ENCODE measurements around the gene METTL13.

METTL13 gene

DNA sequence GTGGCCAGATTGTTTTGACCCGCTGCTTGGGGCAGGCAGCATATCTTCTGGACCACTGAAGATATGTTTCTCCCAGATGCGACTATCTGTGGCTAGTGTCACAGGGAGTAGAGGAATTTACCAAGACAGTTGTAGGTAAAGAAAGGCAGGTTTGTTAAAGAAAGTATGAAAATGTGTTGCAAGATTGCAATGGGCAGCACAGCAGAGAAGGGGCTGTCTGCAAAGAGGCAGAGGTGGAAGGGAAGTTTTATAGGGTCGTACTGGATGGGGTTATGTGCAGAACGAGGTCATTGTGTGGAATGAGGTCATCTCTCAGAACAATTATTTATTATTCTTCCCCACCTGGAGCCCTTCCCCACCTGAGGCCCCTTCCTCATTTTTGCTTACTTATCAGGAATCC is 24.6 kb upstream of the METTL13 start:
- no peak for TF ChIP-seq ZNF664 (tag by site-specific recombination; IDR thresholded peaks at IDR 0.05)
- TF ChIP-seq SETDB1 (IDR thresholded peaks at IDR 0.05; ENCODE audit: insufficient read length, low read length): peak; percentile 84
- TF ChIP-seq, protein P1, sequence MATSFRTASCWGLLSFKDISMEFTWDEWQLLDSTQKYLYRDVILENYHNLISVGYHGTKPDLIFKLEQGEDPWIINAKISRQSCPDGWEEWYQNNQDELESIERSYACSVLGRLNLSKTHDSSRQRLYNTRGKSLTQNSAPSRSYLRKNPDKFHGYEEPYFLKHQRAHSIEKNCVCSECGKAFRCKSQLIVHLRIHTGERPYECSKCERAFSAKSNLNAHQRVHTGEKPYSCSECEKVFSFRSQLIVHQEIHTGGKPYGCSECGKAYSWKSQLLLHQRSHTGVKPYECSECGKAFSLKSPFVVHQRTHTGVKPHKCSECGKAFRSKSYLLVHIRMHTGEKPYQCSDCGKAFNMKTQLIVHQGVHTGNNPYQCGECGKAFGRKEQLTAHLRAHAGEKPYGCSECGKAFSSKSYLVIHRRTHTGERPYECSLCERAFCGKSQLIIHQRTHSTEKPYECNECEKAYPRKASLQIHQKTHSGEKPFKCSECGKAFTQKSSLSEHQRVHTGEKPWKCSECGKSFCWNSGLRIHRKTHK (tag by site-specific recombination; IDR thresholded peaks at IDR 0.05): no peak
- H3K27ac ChIP-seq (ENCODE audit: extremely low read depth, low read depth, low read length): no peak overlapping the region
- no peaks in the 10 kb centered on the region for H3K36me3 ChIP-seq (ENCODE audit: control insufficient read depth in 2 of 2, insufficient read depth in 1 of 2, low read length in 2 of 2)
- ChIA-PET POLR2A (no interaction called here), CTCF (no interaction called here)
- H3K4me3 ChIP-seq (ENCODE audit: low read depth, low read length): no peak overlapping the region
- no peaks in the 10 kb centered on the region for H3K4me1 ChIP-seq (ENCODE audit: control insufficient read depth, insufficient read depth, low read length)
- no peaks in the 10 kb centered on the region for H3K9me3 ChIP-seq (ENCODE audit: control insufficient read depth, insufficient read depth, low read depth, low read length)

DNA sequence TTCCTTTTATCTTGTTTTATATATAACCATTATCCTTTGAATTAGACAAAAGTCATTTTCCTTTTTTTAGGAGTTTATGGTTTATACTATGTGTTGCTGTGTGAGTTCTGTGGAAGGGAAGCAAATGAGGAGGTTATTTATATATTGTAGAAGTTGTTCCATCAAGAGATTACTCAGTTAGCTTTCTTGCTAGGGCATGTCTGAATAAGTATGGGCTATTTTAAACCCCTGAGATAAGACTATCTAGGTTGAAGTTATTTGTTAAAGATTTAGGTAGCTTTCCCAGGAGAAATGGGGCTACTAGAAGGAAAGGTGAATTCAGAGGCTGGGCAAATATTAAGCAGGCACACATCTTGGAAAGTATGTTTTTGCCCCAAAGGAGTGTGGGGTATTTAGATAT is 23.4 kb upstream of the METTL13 start:
- no peak overlapping the region for H3K4me3 ChIP-seq (ENCODE audit: low read depth, low read length)
- CTCF ChIA-PET: interaction anchor here (1.0 kb wide), 1 partner anchor 291 kb away, joined by 3 read pairs; no protein-coding TSS in a partner anchor
- POLR2A ChIA-PET: no interaction called here
- H3K9me3 ChIP-seq (ENCODE audit: control insufficient read depth, insufficient read depth, low read depth, low read length): no peaks in the 10 kb centered on the region
- TF ChIP-seq ZNF785 (tag by site-specific recombination; IDR thresholded peaks at IDR 0.05): no peak
- no peak for TF ChIP-seq ZNF354C (tag by site-specific recombination; IDR thresholded peaks at IDR 0.05; ENCODE audit: borderline replicate concordance, low read depth)
- TF ChIP-seq, protein P2, sequence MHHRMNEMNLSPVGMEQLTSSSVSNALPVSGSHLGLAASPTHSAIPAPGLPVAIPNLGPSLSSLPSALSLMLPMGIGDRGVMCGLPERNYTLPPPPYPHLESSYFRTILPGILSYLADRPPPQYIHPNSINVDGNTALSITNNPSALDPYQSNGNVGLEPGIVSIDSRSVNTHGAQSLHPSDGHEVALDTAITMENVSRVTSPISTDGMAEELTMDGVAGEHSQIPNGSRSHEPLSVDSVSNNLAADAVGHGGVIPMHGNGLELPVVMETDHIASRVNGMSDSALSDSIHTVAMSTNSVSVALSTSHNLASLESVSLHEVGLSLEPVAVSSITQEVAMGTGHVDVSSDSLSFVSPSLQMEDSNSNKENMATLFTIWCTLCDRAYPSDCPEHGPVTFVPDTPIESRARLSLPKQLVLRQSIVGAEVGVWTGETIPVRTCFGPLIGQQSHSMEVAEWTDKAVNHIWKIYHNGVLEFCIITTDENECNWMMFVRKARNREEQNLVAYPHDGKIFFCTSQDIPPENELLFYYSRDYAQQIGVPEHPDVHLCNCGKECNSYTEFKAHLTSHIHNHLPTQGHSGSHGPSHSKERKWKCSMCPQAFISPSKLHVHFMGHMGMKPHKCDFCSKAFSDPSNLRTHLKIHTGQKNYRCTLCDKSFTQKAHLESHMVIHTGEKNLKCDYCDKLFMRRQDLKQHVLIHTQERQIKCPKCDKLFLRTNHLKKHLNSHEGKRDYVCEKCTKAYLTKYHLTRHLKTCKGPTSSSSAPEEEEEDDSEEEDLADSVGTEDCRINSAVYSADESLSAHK (tag by site-specific recombination; IDR thresholded peaks at IDR 0.05): no peak
- no peak for TF ChIP-seq ZNF112 (tag by site-specific recombination; IDR thresholded peaks at IDR 0.05)
- no peak for TF ChIP-seq ZNF610 (tag by site-specific recombination; IDR thresholded peaks at IDR 0.05; ENCODE audit: borderline replicate concordance)
- TF ChIP-seq ZNF514 (tag by site-specific recombination; IDR thresholded peaks at IDR 0.05): no peak
- TF ChIP-seq ZNF404 (tag by site-specific recombination; IDR thresholded peaks at IDR 0.05): no peak
- no peak for TF ChIP-seq ZNF558 (tag by site-specific recombination; IDR thresholded peaks at IDR 0.05)
- TF ChIP-seq ZNF521 (tag by site-specific recombination; IDR thresholded peaks at IDR 0.05): no peak
- TF ChIP-seq ZNF2 (tag by site-specific recombination; IDR thresholded peaks at IDR 0.05): no peak
- TF ChIP-seq ZNF654 (tag by site-specific recombination; IDR thresholded peaks at IDR 0.05; ENCODE audit: low read depth): no peak
- H3K36me3 ChIP-seq (ENCODE audit: control insufficient read depth in 2 of 2, insufficient read depth in 1 of 2, low read length in 2 of 2): no peaks in the 10 kb centered on the region
- H3K27ac ChIP-seq (ENCODE audit: extremely low read depth, low read depth, low read length): no peak overlapping the region
- H3K4me1 ChIP-seq (ENCODE audit: control insufficient read depth, insufficient read depth, low read length): no peaks in the 10 kb centered on the region

DNA sequence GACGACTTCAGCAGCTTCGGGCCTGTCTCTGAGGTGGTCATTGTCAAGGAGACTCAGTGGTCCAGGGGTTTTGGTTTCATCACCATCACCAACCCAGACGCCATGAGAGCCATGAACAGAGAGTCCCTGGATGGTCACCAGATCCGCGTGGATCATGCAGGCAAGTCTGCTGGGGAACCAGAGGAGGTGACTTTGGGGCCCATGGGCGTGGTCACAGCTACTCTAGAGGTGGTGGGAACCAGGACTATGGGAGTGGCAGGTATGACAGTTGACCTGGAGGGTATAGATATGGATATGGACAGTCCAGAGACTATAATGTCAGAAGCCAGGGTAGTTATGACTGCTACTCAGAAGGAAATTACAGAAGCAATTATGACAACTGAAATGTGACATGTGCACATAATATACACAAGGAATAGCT is 19.3 kb upstream of the METTL13 start:
- CTCF ChIA-PET: interaction anchor here (0.7 kb wide), 1 partner anchor 12 kb away, joined by 3 read pairs; no protein-coding TSS in a partner anchor
- POLR2A ChIA-PET: interaction anchor here (1.3 kb wide), 1 partner anchor 19 kb away, joined by 3 read pairs; the partner anchor contains the start of gene METTL13
- H3K4me3 ChIP-seq (ENCODE audit: low read depth, low read length): no peak overlapping the region
- no peaks in the 10 kb centered on the region for H3K9me3 ChIP-seq (ENCODE audit: control insufficient read depth, insufficient read depth, low read depth, low read length)
- TF ChIP-seq ZNF529 (tag by site-specific recombination; IDR thresholded peaks at IDR 0.05; ENCODE audit: insufficient replicate concordance) (no peak), SP2 (tag by site-specific recombination; IDR thresholded peaks at IDR 0.05) (no peak), ZNF266 (tag by site-specific recombination; IDR thresholded peaks at IDR 0.05; ENCODE audit: low read depth) (no peak), ZNF610 (tag by site-specific recombination; IDR thresholded peaks at IDR 0.05; ENCODE audit: borderline replicate concordance) (no peak), ZNF394 (tag by site-specific recombination; IDR thresholded peaks at IDR 0.05; ENCODE audit: borderline replicate concordance) (no peak), ZNF19 (tag by site-specific recombination; IDR thresholded peaks at IDR 0.05; ENCODE audit: low read depth) (no peak), ZBTB8A (tag by site-specific recombination; IDR thresholded peaks at IDR 0.05) (no peak)
- TF ChIP-seq, protein P3, sequence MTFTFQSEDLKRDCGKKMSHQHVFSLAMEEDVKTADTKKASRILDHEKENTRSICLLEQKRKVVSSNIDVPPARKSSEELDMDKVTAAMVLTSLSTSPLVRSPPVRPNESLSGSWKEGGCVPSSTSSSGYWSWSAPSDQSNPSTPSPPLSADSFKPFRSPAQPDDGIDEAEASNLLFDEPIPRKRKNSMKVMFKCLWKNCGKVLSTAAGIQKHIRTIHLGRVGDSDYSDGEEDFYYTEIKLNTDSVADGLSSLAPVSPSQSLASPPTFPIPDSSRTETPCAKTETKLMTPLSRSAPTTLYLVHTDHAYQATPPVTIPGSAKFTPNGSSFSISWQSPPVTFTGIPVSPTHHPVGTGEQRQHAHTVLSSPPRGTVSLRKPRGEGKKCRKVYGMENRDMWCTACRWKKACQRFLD (tag by site-specific recombination; IDR thresholded peaks at IDR 0.05): no peak
- no peak overlapping the region for H3K27ac ChIP-seq (ENCODE audit: extremely low read depth, low read depth, low read length)
- no peaks in the 10 kb centered on the region for H3K4me1 ChIP-seq (ENCODE audit: control insufficient read depth, insufficient read depth, low read length)
- no peaks in the 10 kb centered on the region for H3K36me3 ChIP-seq (ENCODE audit: control insufficient read depth in 2 of 2, insufficient read depth in 1 of 2, low read length in 2 of 2)

Data from HEK293 (cell line).